Parathyroid adenoma (tissue), 2 donors: ENCODE results near the gene RAB42.
A peak's percentile ranks its signal among the peaks of the same experiment; 100 is the strongest.
"Not testable (repeated sequence)": the region's sequence is repeated elsewhere in the genome, so short reads cannot be mapped to it uniquely, and the experiment has no call there.

Experiments used
- H2AFZ ChIP-seq: fragments of 300-600 bp; sonication (generic); one replicate; pipeline ENCODE4 v1.7.0; 2017; ENCODE audit warnings: antibody characterized with exemption, mild to moderate bottlenecking
- H3K27ac ChIP-seq: fragments of 300-600 bp; sonication (generic); one replicate; pipeline ENCODE4 v1.7.0; 2017
- H3K27me3 ChIP-seq: fragments of 300-600 bp; sonication (generic); one replicate; pipeline ENCODE4 v1.7.0; 2017; ENCODE audit warnings: low read length; ENCODE audit not compliant: control insufficient read depth, insufficient read depth
- H3K36me3 ChIP-seq: fragments of 300-600 bp; sonication (generic); one replicate; pipeline ENCODE4 v1.7.0; 2017; ENCODE audit warnings: low read length; ENCODE audit not compliant: control insufficient read depth, insufficient read depth
- H3K4me1 ChIP-seq: fragments of 300-600 bp; sonication (generic); one replicate; pipeline ENCODE4 v1.7.0; 2017; ENCODE audit warnings: control low read depth
- H3K4me2 ChIP-seq: fragments of 300-600 bp; sonication (generic); one replicate; pipeline ENCODE4 v1.7.0; 2017; ENCODE audit warnings: low read length
- H3K4me3 ChIP-seq: fragments of 300-600 bp; sonication (generic); one replicate; pipeline ENCODE4 v1.7.0; 2017; ENCODE audit warnings: low read depth, low read length
- H3K79me2 ChIP-seq: fragments of 300-600 bp; sonication (generic); one replicate; pipeline ENCODE4 v1.7.0; 2017; ENCODE audit warnings: control low read depth
- H3K9ac ChIP-seq: fragments of 300-600 bp; sonication (generic); one replicate; pipeline ENCODE4 v1.7.0; 2017; ENCODE audit warnings: mild to moderate bottlenecking
- H3K9me3 ChIP-seq: fragments of 300-600 bp; sonication (generic); one replicate; pipeline ENCODE4 v1.7.0; 2017; ENCODE audit warnings: low read length; ENCODE audit not compliant: control insufficient read depth
- CTCF ChIP-seq: fragments of 300-600 bp; sonication (generic); IDR thresholded peaks from one replicate; pipeline ENCODE4 v1.7.0; 2017; ENCODE audit warnings: antibody characterized with exemption, mild to moderate bottlenecking
- donor health status: primary hyperparathyroidism.

The RAB42 gene

GRCh38 chr1:28592321-28593071 is 431 bp downstream of the RAB42 start:
- Histone ChIP-seq H3K4me2 (peak overlapping the region; percentile 81), H3K79me2 (no peaks in the 10 kb centered on the region), H3K4me1 (no peaks in the 10 kb centered on the region), H2AFZ (peak overlapping the region; percentile 70), H3K27me3 (no peaks in the 10 kb centered on the region), H3K9me3 (no peaks in the 10 kb centered on the region), H3K4me3 (peak overlapping the region; percentile 50), H3K36me3 (no peaks in the 10 kb centered on the region), H3K27ac (no peak overlapping the region), H3K9ac (no peak overlapping the region)
- TF ChIP-seq CTCF = no peak

GRCh38 chr1:28593988-28594356 is 1.9 kb downstream of the RAB42 start:
- not testable (repeated sequence) for H3K27me3 ChIP-seq, H2AFZ ChIP-seq, H3K4me2 ChIP-seq, H3K36me3 ChIP-seq, H3K79me2 ChIP-seq, H3K9me3 ChIP-seq, H3K4me3 ChIP-seq, H3K9ac ChIP-seq, H3K27ac ChIP-seq, H3K4me1 ChIP-seq

DNA sequence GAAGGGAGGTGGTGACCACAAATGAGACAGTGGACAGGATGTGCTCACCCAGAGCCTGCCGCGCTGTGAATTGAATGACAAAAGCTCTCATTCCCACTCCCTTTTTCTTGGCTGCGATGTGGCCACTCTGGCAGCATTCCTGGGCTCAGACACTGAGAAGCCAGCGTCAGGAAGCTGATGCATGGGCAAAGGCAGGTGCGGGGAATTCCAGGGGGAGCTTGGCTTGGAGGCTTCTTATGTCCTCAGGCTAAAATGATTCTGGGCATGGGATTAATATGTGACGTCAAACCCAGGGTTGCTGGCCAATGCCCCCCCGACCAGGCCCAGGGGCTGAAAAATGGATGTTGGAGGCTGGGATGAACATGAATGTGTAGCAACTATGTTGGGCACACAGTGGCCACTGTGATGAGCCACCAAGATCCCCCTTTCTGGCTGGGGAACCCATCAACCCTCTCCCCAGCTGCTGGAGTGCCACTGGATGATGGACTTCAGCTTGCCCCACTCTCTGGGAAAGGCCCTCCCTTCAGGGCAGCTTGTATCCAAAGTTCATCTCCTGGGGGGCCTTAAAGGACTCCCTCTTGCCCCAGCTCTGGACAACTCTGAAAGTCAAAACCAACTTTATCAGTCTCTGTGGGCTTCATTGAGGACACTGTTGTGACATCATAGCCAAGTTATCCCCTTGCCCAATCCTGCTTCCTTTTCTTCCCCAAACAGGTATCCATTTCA is 2.8 kb downstream of the RAB42 start:
- not testable (repeated sequence) for H3K27ac ChIP-seq, H3K27me3 ChIP-seq, H2AFZ ChIP-seq, H3K36me3 ChIP-seq, H3K4me3 ChIP-seq, H3K4me2 ChIP-seq, H3K9ac ChIP-seq, H3K4me1 ChIP-seq, H3K79me2 ChIP-seq, H3K9me3 ChIP-seq

DNA sequence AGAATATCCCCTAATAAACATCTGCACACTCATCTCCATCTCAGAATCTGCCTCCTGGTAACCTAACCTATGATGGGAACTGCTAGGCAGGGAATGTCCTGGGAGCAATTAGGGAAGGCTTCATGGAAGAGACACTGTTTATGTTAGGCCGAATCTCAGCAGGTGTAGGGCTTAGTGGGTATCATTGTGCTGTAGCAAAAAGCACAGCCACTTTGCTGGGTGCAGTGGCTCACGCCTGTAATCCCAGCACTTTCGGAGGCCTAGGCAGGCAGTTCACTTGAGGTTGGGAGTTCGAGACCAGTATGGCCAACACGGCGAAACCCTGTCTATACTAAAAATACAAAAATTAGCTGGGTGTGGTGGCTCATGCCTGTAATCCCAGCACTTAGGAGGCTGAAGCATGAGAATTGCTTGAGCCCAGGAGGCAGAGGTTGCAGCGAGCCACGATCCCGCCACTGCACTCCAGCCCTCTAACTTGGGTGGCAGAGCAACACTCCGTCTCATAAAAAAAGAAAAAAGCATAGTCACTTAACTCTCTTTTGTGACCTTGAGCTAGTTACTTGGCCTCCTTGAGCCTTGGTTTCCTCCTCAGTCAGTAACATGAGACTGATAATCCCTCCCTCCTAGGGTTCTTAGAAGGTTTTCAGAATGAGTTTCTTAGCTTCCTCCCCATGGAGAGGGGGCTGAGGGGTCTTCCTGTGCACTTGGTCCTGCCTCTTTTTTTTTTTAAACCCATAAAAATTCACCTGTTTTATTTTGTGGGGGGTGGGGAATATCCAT is 3.5 kb downstream of the RAB42 start:
- H3K4me1 ChIP-seq = no peaks in the 10 kb centered on the region
- no peak overlapping the region for H3K27ac ChIP-seq
- H3K9ac ChIP-seq = no peak overlapping the region
- H3K36me3 ChIP-seq = no peaks in the 10 kb centered on the region
- H3K79me2 ChIP-seq = no peaks in the 10 kb centered on the region
- no peaks in the 10 kb centered on the region for H3K9me3 ChIP-seq
- no peak overlapping the region for H2AFZ ChIP-seq
- no peaks in the 10 kb centered on the region for H3K27me3 ChIP-seq
- no peak overlapping the region for H3K4me2 ChIP-seq
- no peak overlapping the region for H3K4me3 ChIP-seq
- no peak for TF ChIP-seq CTCF

DNA sequence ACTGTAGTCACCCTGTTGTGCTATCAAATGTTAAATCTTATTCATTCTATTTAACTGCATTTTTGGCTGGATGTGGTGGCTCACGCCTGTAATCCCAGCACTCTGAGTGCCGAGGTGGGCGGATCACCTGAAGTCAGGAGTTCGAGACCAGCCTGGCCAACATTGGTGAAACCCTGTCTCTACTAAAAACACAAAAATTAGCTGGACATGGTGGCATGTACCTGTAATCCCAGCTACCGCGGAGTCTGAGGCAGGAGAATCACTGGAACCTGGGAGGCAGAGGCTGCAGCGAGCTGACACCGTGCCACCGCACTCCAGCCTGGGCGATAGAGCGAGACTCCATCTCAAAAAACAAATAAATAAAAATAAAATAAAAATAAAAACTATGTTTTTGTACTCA is 4.2 kb downstream of the RAB42 start:
- not testable (repeated sequence) for H3K36me3 ChIP-seq, H3K9me3 ChIP-seq, H2AFZ ChIP-seq, H3K4me2 ChIP-seq, H3K27me3 ChIP-seq, H3K27ac ChIP-seq, H3K79me2 ChIP-seq, H3K9ac ChIP-seq, H3K4me1 ChIP-seq, H3K4me3 ChIP-seq

DNA sequence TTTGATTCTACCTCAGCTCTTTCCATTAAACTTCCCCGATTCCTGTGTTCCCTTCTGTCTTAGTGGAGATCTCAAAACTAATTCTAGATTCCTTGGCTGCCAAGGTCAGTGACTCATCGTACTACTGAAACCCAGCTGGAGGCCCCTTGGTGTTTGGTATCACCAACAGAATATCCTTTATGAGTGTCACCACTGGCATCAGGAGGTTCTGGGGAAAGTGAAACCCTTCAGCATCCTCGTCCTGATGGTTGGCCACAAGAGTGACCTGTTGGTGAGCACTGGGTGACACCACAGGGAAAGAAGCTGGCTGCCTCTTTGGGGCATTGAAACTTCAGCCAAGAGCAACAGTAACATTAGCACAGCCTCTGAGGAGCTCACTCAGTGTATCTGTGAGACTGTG is 9.6 kb downstream of the RAB42 start:
- Histone ChIP-seq H3K36me3 (no peaks in the 10 kb centered on the region), H3K27me3 (no peaks in the 10 kb centered on the region), H2AFZ (no peak overlapping the region), H3K9ac (no peak overlapping the region), H3K4me2 (no peak overlapping the region), H3K79me2 (no peaks in the 10 kb centered on the region), H3K4me3 (no peak overlapping the region), H3K9me3 (no peaks in the 10 kb centered on the region), H3K4me1 (no peaks in the 10 kb centered on the region), H3K27ac (no peak overlapping the region)
- no peak for TF ChIP-seq CTCF
